Keratinocyte (primary cell): Measurements from ENCODE around the gene CMPK2.

ENCODE experiments used
- EZH2 ChIP-seq: IDR thresholded peaks from one replicate; pipeline ENCODE4 v1.6.1; 2012; ENCODE audit warnings: inconsistent platforms, mild to moderate bottlenecking, low read length, moderate library complexity
- TF ChIP-seq, protein P1 (sequence below), 3 experiments: IDR thresholded peaks in 1 of 3; conservative IDR thresholded peaks in 1 of 3; optimal IDR thresholded peaks in 1 of 3; 2 replicates in 2 of 3; 3 replicates in 1 of 3; pipeline versions ENCODE3 to v1.5.1; 2011; ENCODE audit warnings: low read length in 3 of 3, mild to moderate bottlenecking in 3 of 3, moderate library complexity in 2 of 3, control low read depth in 1 of 3, inconsistent platforms in 1 of 3; ENCODE audit not compliant: insufficient read depth in 2 of 3; ENCODE audit errors: extremely low read depth in 1 of 3

DNA sequence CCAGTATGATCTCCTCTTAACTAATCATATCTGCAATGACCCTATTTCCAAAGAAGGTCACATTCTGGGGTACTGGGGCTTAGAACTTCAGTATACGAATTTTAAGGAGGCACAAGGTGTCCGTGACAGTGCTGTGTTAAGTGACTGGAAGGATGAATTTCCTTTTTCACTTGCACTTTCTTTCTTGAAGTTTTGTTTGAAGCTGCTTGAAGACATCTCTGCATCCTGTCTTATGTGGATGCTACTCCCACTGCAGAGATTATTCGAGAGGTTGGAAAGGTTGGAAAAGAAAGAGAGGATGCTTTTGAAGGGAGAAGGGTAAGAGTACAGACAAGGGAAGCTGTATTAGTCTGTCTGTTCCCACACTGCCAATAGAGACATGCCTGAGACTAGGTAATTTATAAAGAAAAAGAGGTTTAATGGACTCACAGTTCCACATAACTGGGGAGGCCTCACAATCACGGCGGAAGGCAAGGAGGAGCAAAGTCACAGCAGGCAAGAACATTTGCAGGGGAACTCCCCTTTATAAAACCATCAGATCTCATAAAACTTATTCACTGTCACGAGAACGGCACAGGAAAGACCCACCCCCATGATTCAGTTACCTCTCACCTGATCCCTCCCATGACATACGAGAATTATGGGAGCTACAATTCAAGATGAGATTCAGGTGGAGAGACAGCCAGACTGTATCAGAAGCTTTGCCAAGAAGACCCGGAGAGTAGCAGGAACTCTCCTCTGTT lies 47.9 kb upstream of the CMPK2 start:
- TF ChIP-seq, protein P1, sequence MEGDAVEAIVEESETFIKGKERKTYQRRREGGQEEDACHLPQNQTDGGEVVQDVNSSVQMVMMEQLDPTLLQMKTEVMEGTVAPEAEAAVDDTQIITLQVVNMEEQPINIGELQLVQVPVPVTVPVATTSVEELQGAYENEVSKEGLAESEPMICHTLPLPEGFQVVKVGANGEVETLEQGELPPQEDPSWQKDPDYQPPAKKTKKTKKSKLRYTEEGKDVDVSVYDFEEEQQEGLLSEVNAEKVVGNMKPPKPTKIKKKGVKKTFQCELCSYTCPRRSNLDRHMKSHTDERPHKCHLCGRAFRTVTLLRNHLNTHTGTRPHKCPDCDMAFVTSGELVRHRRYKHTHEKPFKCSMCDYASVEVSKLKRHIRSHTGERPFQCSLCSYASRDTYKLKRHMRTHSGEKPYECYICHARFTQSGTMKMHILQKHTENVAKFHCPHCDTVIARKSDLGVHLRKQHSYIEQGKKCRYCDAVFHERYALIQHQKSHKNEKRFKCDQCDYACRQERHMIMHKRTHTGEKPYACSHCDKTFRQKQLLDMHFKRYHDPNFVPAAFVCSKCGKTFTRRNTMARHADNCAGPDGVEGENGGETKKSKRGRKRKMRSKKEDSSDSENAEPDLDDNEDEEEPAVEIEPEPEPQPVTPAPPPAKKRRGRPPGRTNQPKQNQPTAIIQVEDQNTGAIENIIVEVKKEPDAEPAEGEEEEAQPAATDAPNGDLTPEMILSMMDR (optimal IDR thresholded peaks at IDR 0.05 in 1 of 3, IDR thresholded peaks at IDR 0.05 in 1 of 3, conservative IDR thresholded peaks at IDR 0.05 in 1 of 3; ENCODE audit: extremely low read depth in 1 of 3, insufficient read depth in 2 of 3, low read length in 3 of 3), result no peak
- TF ChIP-seq EZH2, result no peak
